Lung (tissue), 12 donors: Measurements from ENCODE around the gene BCOR. TPM values are rescaled to one million over a fixed set of nuclear protein-coding genes. Genes with fewer than 3 reads are reported as not detected.

Experiments used
- ATAC-seq: fragments of 200-7000 bp; cut with Tn5 transposase; one replicate; pipeline ENCODE4 v1.9.1; 2020; ENCODE audit warnings: moderate number of reproducible peaks; ENCODE audit not compliant: insufficient read depth, low FRiP score
- DNase-seq, 3 donors: peaks; one replicate each; pipeline ENCODE4 v3.0.0-alpha.2; 2013 to 2017
- H3K27ac ChIP-seq, 2 donors: one replicate each; pipeline ENCODE4 v1.5.1; 2013; ENCODE audit warnings: mild to moderate bottlenecking in 2 of 2, moderate library complexity in 2 of 2, control low read depth in 1 of 2, inconsistent platforms in 1 of 2, low read depth in 1 of 2, low read length in 1 of 2
- H3K27me3 ChIP-seq, 3 donors: one replicate each; pipeline ENCODE4 v1.5.1; 2013; ENCODE audit warnings: low read length in 2 of 3; ENCODE audit not compliant: control insufficient read depth in 3 of 3, insufficient read depth in 3 of 3
- H3K36me3 ChIP-seq, 4 donors: one replicate each; pipeline ENCODE4 v1.5.1; 2013; ENCODE audit warnings: low read length in 4 of 4, mild to moderate bottlenecking in 1 of 4, moderate library complexity in 1 of 4; ENCODE audit not compliant: control insufficient read depth in 4 of 4, insufficient read depth in 4 of 4
- H3K4me1 ChIP-seq, 5 donors: one replicate each; pipeline ENCODE4 v1.5.1; 2013; ENCODE audit warnings: low read length in 5 of 5, mild to moderate bottlenecking in 2 of 5, moderate library complexity in 1 of 5; ENCODE audit not compliant: control insufficient read depth in 5 of 5, insufficient read depth in 5 of 5
- H3K4me3 ChIP-seq: one replicate; pipeline ENCODE4 v1.5.1; 2013; ENCODE audit warnings: mild to moderate bottlenecking, control low read depth, moderate library complexity
- H3K9ac ChIP-seq, 2 donors: one replicate each; pipeline ENCODE4 v1.5.1; 2013; ENCODE audit warnings: low read length in 2 of 2, control low read depth in 1 of 2; ENCODE audit not compliant: insufficient read depth in 1 of 2
- H3K9me3 ChIP-seq, 4 donors: one replicate each; pipeline ENCODE4 v1.5.1; 2013; ENCODE audit warnings: low read length in 3 of 4, mild to moderate bottlenecking in 1 of 4, moderate library complexity in 1 of 4; ENCODE audit not compliant: control insufficient read depth in 4 of 4, insufficient read depth in 3 of 4
- WGBS, 2 donors: extraction: QIAGEN DNeasy Blood & Tissue Kit; methylation state at CpG; one replicate each; pipeline ENCODE4 v1.1.7; 2013; 5-methylcytosine and 5-hydroxymethylcytosine counted together
- polyA plus RNA-seq, 2 donors: library from polyadenylated mRNA; stranded (reverse); fragments of 200-250 nt; gene quantifications; one replicate each; pipeline ENCODE4 v1.2.1, GENCODE V29; 2013
- total RNA-seq, 2 donors: library from RNA; depleted of rRNA in 1 of 2; stranded (reverse); fragments of >200 nt in 1 of 2; gene quantifications; one replicate each; pipeline ENCODE4 v1.2.1, GENCODE V29; 2014 to 2021
- TF ChIP-seq, protein P1 (sequence below): IDR thresholded peaks from 2 replicates; pipeline ENCODE4 v1.5.1; 2012; ENCODE audit warnings: mild to moderate bottlenecking; ENCODE audit errors: control extremely low read depth, extremely low read depth
- donor health status: control.
- donor health status: control.
- donor health status: Bipolar disorder and iron deficiency.
- donor health status: healthy.
- donor health status: DM: yes; HTN: yes; CAD: no.

BCOR gene
- total and polyA plus RNA-seq, 4 donors, result 10.8 to 67.2 (median 15.9) TPM

- peaks cover 0 to 3% (median 0%) of the 10 kb centered on the region in 3 donors for H3K27me3 ChIP-seq
- H3K27ac ChIP-seq, result no peak overlapping the region
- TF ChIP-seq, protein P1, sequence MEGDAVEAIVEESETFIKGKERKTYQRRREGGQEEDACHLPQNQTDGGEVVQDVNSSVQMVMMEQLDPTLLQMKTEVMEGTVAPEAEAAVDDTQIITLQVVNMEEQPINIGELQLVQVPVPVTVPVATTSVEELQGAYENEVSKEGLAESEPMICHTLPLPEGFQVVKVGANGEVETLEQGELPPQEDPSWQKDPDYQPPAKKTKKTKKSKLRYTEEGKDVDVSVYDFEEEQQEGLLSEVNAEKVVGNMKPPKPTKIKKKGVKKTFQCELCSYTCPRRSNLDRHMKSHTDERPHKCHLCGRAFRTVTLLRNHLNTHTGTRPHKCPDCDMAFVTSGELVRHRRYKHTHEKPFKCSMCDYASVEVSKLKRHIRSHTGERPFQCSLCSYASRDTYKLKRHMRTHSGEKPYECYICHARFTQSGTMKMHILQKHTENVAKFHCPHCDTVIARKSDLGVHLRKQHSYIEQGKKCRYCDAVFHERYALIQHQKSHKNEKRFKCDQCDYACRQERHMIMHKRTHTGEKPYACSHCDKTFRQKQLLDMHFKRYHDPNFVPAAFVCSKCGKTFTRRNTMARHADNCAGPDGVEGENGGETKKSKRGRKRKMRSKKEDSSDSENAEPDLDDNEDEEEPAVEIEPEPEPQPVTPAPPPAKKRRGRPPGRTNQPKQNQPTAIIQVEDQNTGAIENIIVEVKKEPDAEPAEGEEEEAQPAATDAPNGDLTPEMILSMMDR, result no peak
- DNase-seq (no peak), ATAC-seq (no peak)
- H3K9me3 ChIP-seq, result peaks cover 0 to 21% (median 9%) of the 10 kb centered on the region in 4 donors
- H3K9ac ChIP-seq, result no peak overlapping the region
- H3K4me1 ChIP-seq, result no peaks in the 10 kb centered on the region
- 88 to 94% methylated on average over 6 of the region's 6 CpGs for WGBS, 2 donors
- peaks cover 26 to 46% (median 38%) of the 10 kb centered on the region in 4 donors for H3K36me3 ChIP-seq
- no peak overlapping the region for H3K4me3 ChIP-seq
Observed at GRCh38 chrX:40055495-40055894, 42.3 kb downstream of the BCOR start.

- H3K27me3 ChIP-seq, result peaks cover 0 to 3% (median 0%) of the 10 kb centered on the region in 3 donors
- H3K27ac ChIP-seq, result no peak overlapping the region
- peaks cover 0 to 26% (median 13%) of the 10 kb centered on the region in 4 donors for H3K9me3 ChIP-seq
- H3K9ac ChIP-seq, result no peak overlapping the region
- H3K4me1 ChIP-seq, result no peaks in the 10 kb centered on the region
- 90 to 100% methylated on average over 1 of the region's 1 CpG for WGBS, 2 donors
- TF ChIP-seq, protein P1, result no peak
- DNase-seq, result no peak
- H3K36me3 ChIP-seq, result peaks cover 27 to 51% (median 43%) of the 10 kb centered on the region in 4 donors
- ATAC-seq, result no peak
- H3K4me3 ChIP-seq, result no peak overlapping the region
Observed at GRCh38 chrX:40054793-40055192, 43.0 kb downstream of the BCOR start.

DNA sequence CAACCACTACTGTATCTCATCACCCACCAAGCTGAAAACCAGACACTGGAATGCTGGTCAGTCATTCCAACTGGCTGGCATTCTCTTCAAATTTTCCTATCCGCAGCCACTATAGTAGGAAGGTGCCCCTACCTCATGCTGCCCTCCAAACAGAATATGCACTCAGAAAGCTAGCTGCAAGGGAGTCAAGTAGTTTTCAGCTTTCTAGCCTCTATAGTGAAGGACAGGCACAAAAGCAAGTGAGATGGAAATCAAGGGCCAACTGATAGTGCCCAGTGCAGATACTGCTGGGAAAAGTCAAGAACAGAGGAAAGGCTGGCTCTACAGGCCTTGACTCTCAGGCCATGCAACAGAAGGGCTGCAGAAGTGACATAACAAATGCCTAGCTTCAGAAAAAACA is 47.2 kb downstream of the BCOR start:
- Histone ChIP-seq H3K9ac (no peak overlapping the region), H3K4me1 (no peaks in the 10 kb centered on the region), H3K36me3 (peaks cover 28 to 55% (median 49%) of the 10 kb centered on the region in 4 donors), H3K27me3 (no peaks in the 10 kb centered on the region), H3K4me3 (no peak overlapping the region), H3K27ac (no peak overlapping the region), H3K9me3 (peaks cover 0 to 34% (median 23%) of the 10 kb centered on the region in 4 donors)
- TF ChIP-seq, protein P1, result no peak
- DNase-seq (no peak), ATAC-seq (no peak)
- 97 to 100% methylated on average over 1 of the region's 1 CpG for WGBS, 2 donors

DNA sequence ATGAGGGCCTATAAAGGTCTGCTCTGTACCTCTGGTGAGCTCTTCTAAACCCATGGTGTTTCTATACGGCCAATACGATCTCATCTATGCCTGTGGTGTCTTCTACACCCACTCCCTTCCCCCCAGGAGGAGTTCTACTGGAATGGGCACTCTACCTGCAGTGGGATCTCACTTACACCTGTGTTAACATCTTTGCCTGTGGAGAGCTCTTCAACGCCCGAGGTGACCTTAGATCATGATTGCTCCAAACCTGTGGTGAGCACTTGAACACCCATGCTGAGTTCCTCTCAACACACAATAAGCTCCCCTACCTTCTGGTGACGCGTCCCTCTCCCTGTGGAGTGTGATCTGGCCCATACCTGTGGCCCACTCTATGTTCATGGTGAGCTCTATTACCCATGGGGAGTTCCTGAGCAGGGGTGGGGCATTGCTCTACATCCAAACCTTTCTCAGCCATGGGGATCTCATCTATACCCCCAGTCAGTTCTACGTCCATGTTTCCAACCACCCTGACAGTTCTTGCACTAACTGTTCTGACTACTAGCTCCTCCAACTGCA is 48.6 kb downstream of the BCOR start:
- no peaks in the 10 kb centered on the region for H3K4me1 ChIP-seq
- ATAC-seq, result no peak
- 81 to 97% methylated on average over 7 of the region's 7 CpGs for WGBS, 2 donors
- TF ChIP-seq, protein P1, result no peak
- no peak overlapping the region for H3K4me3 ChIP-seq
- no peak overlapping the region for H3K27ac ChIP-seq
- H3K27me3 ChIP-seq, result no peaks in the 10 kb centered on the region
- no peak for DNase-seq
- no peak overlapping the region for H3K9ac ChIP-seq
- peaks cover 24 to 47% (median 44%) of the 10 kb centered on the region in 4 donors for H3K36me3 ChIP-seq
- H3K9me3 ChIP-seq, result peaks cover 0 to 34% (median 23%) of the 10 kb centered on the region in 4 donors
